K562 (cell line): ENCODE data around the gene IQGAP3. TPM values are rescaled to one million over a fixed set of nuclear protein-coding genes. Genes with fewer than 3 reads are reported as not detected.

ENCODE experiments used
- CEBPG ChIP-seq, 3 experiments: fragments of 200-800 bp in 1 of 3; sonication (Bioruptor generic) in 1 of 3; sonication (generic) in 1 of 3; formaldehyde crosslinking in 1 of 3; IDR thresholded peaks in 2 of 3; conservative IDR thresholded peaks in 1 of 3; 2 replicates each; pipeline versions ENCODE4 v1.6.1 to v1.8.0; 2016 to 2022; ENCODE audit warnings: missing compliant biosample characterization in 2 of 3, missing genetic modification characterization in 2 of 3, mild to moderate bottlenecking in 1 of 3, missing genetic modification reagents in 1 of 3
- polyA plus RNA-seq, 8 experiments: library from polyadenylated mRNA; depleted of rRNA in 4 of 8; stranded (reverse) in 5 of 8; unstranded in 3 of 8; fragments of >200 nt; fragmentation: Nextera tagmentation in 2 of 8; fragmentation: Illumina TruSeq in 1 of 8; extraction: Ambion mirVana in 2 of 8; extraction: Trizol in 1 of 8; gene quantifications; 2 replicates each; pipeline versions ENCODE4 v1.2.1 to v1.2.3, GENCODE V29; 2011 to 2014; ENCODE audit warnings: inconsistent platforms in 1 of 8, missing spikeins in 1 of 8
- total RNA-seq, 7 experiments: library from RNA; depleted of rRNA in 6 of 7; stranded (reverse); fragments of >200 nt in 6 of 7; fragmentation: Illumina TruSeq in 2 of 7; extraction: Trizol in 2 of 7; gene quantifications; 2 replicates each; pipeline versions ENCODE4 v1.2.1 to v1.2.3, GENCODE V29; 2011 to 2021; ENCODE audit warnings: low replicate concordance in 1 of 7
- TF ChIP-seq, protein P1 (sequence below): fragments of 450-650 bp; IDR thresholded peaks from 2 replicates; pipeline ENCODE4 v1.6.1; 2016; ENCODE audit warnings: mild to moderate bottlenecking, moderate library complexity

Gene IQGAP3
- total and polyA plus RNA-seq, 9 of the 15 experiments (the other 6 are each of a cell fraction or from before 2014, with no cell fraction given): 1.4 to 16.6 (median 11.9) TPM

DNA sequence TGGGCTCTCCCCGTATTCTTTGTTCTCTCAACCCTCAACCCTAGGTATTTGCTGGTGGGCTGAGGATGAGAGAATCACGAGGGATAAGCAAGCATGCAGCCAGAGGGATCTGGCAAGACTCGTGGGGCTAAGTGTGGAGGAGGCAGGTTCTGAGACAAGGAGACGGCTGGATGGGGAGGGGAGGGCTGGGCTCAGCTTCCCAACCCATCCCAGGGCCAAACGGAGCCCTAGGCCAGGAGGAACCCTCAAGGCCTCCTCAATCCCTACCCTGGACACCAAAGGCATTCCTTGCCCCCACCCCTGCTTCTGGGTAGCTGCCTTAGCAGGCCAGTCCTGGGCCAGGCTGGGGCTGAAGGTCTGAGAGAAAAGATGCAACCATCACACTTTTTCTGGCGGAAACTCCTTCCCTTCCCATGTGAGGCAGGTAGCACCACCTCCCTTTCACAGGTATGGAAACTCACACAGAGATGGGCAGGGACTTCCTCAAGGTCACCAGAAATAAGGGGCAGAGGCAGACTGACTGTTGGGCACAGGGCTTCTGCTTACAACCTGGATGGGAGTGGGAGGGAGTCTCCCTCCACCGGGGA is 78.0 kb downstream of the IQGAP3 start (continued):
- TF ChIP-seq, protein P1, sequence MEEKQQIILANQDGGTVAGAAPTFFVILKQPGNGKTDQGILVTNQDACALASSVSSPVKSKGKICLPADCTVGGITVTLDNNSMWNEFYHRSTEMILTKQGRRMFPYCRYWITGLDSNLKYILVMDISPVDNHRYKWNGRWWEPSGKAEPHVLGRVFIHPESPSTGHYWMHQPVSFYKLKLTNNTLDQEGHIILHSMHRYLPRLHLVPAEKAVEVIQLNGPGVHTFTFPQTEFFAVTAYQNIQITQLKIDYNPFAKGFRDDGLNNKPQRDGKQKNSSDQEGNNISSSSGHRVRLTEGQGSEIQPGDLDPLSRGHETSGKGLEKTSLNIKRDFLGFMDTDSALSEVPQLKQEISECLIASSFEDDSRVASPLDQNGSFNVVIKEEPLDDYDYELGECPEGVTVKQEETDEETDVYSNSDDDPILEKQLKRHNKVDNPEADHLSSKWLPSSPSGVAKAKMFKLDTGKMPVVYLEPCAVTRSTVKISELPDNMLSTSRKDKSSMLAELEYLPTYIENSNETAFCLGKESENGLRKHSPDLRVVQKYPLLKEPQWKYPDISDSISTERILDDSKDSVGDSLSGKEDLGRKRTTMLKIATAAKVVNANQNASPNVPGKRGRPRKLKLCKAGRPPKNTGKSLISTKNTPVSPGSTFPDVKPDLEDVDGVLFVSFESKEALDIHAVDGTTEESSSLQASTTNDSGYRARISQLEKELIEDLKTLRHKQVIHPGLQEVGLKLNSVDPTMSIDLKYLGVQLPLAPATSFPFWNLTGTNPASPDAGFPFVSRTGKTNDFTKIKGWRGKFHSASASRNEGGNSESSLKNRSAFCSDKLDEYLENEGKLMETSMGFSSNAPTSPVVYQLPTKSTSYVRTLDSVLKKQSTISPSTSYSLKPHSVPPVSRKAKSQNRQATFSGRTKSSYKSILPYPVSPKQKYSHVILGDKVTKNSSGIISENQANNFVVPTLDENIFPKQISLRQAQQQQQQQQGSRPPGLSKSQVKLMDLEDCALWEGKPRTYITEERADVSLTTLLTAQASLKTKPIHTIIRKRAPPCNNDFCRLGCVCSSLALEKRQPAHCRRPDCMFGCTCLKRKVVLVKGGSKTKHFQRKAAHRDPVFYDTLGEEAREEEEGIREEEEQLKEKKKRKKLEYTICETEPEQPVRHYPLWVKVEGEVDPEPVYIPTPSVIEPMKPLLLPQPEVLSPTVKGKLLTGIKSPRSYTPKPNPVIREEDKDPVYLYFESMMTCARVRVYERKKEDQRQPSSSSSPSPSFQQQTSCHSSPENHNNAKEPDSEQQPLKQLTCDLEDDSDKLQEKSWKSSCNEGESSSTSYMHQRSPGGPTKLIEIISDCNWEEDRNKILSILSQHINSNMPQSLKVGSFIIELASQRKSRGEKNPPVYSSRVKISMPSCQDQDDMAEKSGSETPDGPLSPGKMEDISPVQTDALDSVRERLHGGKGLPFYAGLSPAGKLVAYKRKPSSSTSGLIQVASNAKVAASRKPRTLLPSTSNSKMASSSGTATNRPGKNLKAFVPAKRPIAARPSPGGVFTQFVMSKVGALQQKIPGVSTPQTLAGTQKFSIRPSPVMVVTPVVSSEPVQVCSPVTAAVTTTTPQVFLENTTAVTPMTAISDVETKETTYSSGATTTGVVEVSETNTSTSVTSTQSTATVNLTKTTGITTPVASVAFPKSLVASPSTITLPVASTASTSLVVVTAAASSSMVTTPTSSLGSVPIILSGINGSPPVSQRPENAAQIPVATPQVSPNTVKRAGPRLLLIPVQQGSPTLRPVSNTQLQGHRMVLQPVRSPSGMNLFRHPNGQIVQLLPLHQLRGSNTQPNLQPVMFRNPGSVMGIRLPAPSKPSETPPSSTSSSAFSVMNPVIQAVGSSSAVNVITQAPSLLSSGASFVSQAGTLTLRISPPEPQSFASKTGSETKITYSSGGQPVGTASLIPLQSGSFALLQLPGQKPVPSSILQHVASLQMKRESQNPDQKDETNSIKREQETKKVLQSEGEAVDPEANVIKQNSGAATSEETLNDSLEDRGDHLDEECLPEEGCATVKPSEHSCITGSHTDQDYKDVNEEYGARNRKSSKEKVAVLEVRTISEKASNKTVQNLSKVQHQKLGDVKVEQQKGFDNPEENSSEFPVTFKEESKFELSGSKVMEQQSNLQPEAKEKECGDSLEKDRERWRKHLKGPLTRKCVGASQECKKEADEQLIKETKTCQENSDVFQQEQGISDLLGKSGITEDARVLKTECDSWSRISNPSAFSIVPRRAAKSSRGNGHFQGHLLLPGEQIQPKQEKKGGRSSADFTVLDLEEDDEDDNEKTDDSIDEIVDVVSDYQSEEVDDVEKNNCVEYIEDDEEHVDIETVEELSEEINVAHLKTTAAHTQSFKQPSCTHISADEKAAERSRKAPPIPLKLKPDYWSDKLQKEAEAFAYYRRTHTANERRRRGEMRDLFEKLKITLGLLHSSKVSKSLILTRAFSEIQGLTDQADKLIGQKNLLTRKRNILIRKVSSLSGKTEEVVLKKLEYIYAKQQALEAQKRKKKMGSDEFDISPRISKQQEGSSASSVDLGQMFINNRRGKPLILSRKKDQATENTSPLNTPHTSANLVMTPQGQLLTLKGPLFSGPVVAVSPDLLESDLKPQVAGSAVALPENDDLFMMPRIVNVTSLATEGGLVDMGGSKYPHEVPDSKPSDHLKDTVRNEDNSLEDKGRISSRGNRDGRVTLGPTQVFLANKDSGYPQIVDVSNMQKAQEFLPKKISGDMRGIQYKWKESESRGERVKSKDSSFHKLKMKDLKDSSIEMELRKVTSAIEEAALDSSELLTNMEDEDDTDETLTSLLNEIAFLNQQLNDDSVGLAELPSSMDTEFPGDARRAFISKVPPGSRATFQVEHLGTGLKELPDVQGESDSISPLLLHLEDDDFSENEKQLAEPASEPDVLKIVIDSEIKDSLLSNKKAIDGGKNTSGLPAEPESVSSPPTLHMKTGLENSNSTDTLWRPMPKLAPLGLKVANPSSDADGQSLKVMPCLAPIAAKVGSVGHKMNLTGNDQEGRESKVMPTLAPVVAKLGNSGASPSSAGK: no peak
- TF ChIP-seq CEBPG (CRISPR knock-in tag; IDR thresholded peaks at IDR 0.05) (no peak), CEBPG (tag; conservative IDR thresholded peaks at IDR 0.05 in 1 of 2, IDR thresholded peaks at IDR 0.05 in 1 of 2) (no peak)
